ENCODE data around the gene C1orf74.

DNA sequence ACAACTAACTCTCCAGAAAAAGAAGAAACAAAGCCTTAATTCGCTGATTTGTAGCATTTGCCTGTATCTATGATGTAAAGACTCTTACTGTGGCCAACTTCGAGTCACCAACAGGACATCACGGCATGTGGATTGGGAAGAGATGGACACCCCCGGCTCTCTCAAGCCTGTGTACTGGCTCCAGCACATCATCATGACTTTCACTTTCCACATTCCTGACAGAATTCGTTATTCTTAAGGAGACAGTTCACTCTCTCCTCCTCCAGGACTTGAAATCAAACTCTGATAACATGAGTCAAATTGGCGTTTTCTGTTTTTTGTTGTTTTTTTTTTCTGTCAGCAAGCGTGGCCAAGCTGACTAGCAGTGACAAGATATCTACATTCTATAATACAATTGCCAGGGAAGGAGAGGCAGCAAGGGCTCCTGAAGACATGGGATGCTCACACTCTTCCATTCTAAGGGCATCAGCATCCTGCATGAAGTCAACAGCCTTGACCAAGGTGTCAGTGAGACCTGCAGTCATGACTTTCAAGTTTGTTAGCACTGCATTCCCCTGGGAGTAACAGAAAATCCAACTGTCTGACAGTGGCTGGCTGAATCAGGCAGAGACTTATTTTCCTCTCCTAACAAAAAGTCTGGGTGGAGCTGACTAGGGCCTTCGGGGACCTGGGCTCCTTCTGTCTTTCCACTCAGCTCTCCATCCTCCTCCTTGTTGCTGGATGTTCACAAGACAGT lies 41.8 kb downstream of the C1orf74 start:
- TF ChIP-seq EZH2 (IDR thresholded peaks at IDR 0.05) (no peak), JUND (IDR thresholded peaks at IDR 0.05) (no peak), CTCF (IDR thresholded peaks at IDR 0.05 in 2 of 3, conservative IDR thresholded peaks at IDR 0.05 in 1 of 3; ENCODE audit: borderline replicate concordance in 1 of 3, insufficient read depth in 1 of 3, low read depth in 2 of 3, low read length in 2 of 3) (no peak), POLR2A (IDR thresholded peaks at IDR 0.05; ENCODE audit: borderline replicate concordance, extremely low read depth, insufficient read depth, insufficient read length) (no peak), YY1 (IDR thresholded peaks at IDR 0.05; ENCODE audit: extremely low read depth, insufficient replicate concordance, low read depth, low read length) (no peak), EZH2phosphoT487 (IDR thresholded peaks at IDR 0.05; ENCODE audit: borderline replicate concordance) (no peak), SP1 (IDR thresholded peaks at IDR 0.05; ENCODE audit: low read depth) (no peak), CEBPB (IDR thresholded peaks at IDR 0.05; ENCODE audit: low read depth) (no peak)
- TF ChIP-seq, protein P1, sequence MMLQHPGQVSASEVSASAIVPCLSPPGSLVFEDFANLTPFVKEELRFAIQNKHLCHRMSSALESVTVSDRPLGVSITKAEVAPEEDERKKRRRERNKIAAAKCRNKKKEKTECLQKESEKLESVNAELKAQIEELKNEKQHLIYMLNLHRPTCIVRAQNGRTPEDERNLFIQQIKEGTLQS (IDR thresholded peaks at IDR 0.05), result no peak
